ENCODE data around the gene DHFR2.
"Not testable (repeated sequence)": the region's sequence is repeated elsewhere in the genome, so short reads cannot be mapped to it uniquely, and the experiment has no call there.

DHFR2 gene
- 8.7 to 22.1 (median 16.1) reads per million in 3 experiments for total RNA-seq

GRCh38 chr3:94062513-94063404, at the start of gene DHFR2, which contains the start of gene NSUN3:
DHFR2 (minus strand) TSS chr3:94062916; CDS start chr3:94061511, 1,405 bp downstream.
NSUN3 (plus strand) TSS chr3:94063061; CDS start chr3:94063127, 66 bp downstream.
- DNase-seq = peak; percentile 91

- no peak for DNase-seq
Observed at GRCh38 chr3:94110854-94111253, 48.1 kb upstream of the DHFR2 start.

DNA sequence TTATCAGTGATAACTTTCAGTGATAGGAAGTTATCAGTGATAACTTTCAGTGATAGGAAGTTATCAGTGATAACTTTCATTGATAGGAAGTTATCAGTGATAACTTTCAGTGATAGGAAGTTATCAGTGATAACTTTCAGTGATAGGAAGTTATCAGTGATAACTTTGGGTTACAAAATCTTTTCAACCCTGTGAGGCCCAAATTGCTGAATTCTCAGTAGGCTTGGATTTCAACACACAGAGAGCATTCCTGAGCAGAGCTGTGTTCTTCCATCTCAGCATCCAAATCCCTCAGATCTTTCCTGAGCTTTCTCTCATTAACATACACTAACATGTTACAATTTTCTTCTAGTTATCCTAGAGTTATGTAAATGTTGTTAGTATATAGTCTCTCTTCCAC, 47.5 kb upstream of the DHFR2 start:
- not testable (repeated sequence) for DNase-seq

- DNase-seq = no peak
Observed at GRCh38 chr3:94106268-94106667, 43.6 kb upstream of the DHFR2 start.

DNA sequence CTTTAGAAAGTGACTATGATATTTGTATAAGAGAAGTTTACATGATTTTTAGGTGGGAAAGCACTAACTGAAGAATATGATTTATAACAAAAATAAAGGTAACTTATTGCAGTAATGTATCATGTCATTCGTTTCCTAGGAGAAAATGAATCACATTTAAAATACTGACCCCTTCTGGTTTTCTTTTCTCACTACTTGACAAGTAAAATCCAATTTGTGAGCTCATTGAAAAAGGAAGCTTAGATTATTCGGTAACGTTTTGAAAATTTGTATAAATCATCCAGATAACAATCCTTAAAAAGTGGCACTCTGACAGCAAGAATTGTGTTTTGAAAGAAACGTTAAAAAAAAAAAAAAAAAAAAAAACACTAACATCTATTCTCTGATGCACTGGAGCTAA, 39.1 kb upstream of the DHFR2 start:
- DNase-seq = no peak

DNA sequence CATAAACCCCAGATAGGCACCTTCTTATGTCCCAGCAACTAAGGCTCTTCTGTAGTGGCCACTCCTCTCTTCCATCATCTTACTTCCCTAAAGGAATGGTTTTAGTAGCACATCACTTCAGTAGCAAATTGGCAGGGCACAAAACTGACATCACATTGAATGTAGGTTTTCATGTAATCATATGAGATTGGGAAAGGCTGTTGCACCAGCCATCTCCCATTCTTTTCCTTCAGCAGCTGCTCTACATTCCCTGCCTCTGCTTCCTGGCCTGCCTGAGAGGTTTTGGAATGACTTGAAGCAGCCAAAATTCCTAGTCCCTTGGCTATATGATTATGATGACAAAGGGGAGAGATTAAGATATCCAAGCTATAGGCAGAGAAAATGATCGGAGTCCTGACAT, 36.6 kb upstream of the DHFR2 start:
- DNase-seq = no peak

- DNase-seq = no peak
Observed at GRCh38 chr3:94098452-94098851, 35.7 kb upstream of the DHFR2 start.

GRCh38 chr3:94095111-94095510, 32.4 kb upstream of the DHFR2 start:
- no peak for DNase-seq

DNA sequence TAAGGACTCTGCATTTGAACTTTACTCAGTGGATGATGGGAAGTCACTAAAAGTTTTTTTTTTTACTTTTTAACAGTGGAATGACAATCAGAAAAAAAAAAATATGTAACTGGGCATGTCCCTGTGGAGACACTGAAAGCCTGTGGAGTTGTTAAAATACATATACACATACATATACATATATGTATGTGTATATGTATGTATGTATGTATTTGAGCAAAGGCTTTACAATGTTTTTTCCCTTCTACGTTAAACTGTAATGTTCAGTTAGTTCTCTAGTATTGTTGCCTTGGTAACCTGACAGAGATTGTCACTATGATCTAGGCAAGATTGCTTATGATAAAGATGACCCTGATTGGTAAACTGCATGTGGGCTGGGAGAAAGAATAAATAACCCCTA, 30.4 kb upstream of the DHFR2 start:
- no peak for DNase-seq

DNA sequence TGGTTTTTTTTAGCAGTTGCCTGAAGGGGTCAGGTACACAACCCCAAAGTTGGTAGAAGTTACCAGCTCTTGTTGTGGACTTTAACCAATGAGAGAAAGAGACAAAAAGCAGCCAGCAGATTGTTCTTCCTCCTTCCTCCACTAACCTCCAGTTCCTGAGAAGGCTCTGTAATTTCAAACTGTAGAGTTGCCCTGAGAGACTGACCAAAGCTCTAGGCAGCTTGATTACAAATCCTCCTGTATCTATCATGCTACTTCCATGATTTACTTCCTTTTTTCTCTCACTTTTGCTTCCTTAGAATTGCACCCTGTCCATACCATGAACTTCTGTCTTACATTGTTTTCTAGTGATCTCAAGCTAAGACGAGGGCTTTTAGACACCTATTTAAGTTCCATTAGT, 29.4 kb upstream of the DHFR2 start:
- no peak for DNase-seq

GRCh38 chr3:94089126-94089525, 26.4 kb upstream of the DHFR2 start:
- DNase-seq = no peak

DNA sequence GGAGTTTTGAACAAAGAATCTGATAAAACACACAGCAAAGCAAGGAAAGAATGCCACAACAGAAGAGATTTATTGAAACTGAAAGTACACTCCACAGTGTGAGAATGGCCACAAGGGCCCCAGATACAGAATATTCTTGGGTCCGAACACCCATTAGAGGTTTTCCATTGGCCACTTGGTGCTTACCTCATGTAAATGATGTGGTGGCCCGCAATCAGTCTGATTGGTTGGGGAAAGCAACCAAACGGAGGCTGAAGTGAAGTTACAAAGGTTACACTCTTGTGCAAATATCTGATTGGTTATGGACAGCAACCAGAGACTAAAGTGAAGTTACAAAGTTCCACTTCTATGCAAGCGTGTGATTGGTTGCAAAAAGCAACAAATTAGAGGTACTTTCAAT, 20.5 kb upstream of the DHFR2 start:
- no peak for DNase-seq

DNA sequence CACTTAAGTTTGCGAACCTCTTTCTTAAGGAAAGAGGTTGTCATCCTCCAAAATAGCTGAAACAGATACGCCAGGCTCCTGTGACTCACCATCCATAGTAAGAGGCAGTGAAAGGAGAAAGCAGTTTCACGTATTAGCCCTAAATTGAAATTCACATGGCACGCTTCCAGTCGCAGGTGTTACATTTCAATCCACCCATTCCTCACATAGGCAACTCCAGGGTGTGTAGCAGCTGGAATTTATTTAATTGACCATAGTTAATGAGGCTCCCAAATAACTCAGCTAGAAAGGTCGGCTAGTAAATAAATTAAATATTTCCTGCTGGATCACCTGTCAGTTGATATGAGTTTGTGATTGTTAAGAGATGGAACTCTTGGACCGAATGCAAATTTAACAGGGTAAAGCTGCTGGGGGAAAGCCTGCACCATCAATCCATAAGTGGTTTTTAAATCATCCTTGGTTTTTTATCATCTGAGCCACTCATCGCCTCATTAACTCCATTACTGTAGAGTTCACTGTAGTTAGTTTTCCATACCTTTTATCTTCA, 19.7 kb upstream of the DHFR2 start:
- DNase-seq = no peak

- DNase-seq = no peak
Observed at GRCh38 chr3:94081884-94082283, 19.2 kb upstream of the DHFR2 start.

GRCh38 chr3:94080552-94080951, 17.8 kb upstream of the DHFR2 start:
- DNase-seq = not testable (repeated sequence)

GRCh38 chr3:94076055-94076454, 13.3 kb upstream of the DHFR2 start:
- no peak for DNase-seq

GRCh38 chr3:94071713-94072284, 9.1 kb upstream of the DHFR2 start:
- DNase-seq = no peak

DNA sequence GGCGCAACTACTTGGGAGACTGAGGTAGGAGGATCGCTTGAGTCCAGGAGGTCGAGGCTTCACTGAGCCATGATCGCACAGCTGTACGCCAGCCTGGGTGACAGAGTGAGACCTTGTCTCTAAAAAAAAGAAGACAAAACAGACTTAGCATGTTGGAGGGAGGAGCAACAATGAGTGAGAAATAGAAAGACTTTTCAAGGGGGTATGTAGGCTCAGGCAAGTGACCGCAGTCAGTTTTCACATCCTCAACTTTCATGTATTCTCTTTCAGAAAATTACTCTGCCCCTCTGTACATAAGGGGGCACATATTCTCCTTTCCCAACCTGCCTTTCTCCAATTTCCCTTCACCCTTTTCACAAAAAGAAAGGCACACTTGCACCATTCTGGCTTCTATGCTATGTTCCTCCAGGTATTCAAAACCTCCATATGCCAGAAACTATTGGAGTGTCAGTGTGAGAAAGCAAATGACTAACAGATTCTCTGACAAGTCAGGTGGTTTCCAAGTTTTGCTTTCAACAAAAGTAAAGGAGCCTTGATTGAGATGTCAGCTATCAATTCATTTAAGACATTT, 7.7 kb upstream of the DHFR2 start:
- DNase-seq = no peak

- DNase-seq = peak; percentile 15
Observed at GRCh38 chr3:94069194-94069813, 6.6 kb upstream of the DHFR2 start.

DNA sequence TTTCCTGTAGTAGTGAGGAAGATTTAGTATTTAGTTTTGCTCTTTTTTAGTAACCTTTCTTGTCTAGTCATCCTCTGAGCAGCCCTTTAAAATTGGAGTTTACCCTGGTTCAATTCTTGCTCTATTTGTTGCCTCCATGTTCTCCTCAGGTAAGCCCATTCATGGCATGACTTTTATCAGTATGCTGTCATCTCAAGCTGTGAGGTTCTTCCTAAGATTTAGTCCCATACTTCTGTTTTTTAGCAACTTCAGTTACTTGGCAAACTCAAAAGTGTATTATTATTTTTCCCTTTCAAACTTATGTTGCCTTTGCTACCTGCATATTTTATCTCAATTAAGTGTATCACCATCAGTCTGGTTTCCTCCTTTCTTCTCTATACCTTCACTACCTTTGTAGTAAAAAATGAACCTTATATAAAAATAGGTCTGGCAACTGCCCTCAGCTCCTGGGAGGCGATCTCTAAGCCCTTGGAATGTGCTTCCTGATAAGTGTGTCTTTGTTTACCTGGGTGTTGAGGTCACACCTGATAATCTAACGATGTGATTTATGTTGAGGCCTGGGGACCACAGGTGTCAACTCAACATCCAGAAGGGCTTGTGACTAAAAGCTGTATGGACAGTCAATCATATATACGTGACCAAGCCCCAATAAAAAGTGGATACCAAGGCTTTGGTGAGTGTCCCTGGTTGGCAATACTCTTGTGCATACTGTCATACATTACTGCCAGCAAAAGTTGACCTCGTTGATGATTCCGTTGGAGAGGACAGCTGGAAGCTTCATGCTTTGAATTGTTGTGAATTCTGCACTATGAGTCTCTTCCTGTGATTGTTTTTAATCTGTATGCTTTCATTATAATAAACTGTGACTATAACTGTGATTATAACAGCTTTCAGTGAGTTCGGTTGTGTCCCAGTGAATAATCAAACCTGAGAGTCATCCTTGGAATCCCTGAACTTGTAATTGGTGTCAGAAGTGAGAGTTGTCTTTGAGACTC, 4.1 kb upstream of the DHFR2 start:
- DNase-seq = no peak

DNA sequence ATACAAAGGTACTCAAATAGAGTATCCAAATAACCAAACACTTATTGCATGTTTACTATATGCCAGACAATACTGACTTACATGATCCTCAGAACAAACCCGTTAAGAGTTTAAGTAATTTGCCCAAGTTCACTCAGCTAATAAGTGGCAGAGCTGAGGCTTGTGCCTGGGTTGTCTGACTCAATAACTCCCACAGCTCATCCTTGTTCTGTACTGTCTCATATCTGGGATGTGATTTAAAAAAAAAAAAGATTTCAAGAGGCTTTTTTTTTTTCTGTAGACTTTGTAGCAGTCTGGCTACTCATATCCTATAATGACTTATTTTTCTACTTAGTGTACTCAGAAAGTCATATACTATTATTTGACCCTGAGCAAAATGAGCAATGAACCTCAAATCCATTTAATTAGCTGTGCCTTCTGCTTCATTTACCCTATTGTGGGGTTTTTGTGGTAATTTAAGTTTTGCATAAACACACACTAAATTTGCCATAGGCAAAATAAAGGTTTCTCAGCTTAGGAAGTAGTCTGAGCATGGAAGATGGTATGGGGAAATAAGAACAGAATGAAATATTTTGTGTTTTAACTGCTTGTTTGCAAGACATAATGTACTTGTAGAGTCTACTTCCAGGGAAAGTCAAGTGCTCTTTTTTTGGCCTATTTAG, 3.2 kb upstream of the DHFR2 start:
- no peak for DNase-seq
